ENCODE measurements around the gene DPP6.

DNA sequence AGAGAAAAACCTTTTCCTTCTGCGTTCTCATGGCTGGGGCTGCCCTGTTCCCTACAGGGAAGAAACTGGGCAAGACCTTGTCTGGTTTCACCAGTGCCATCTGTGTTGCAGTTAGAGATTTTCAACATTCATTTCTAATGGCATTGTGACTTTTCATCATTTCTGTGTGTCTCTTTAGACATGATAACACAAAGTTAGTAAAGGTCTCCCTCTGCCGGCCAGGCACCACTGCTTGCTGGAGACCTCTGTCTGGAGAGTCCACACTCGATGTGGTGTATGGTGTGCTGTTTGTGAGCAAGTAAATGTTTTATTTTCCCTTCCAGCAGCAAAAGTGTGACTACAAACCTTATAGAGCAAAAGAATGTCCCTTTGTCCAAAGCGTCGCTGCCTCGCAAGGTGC, 737.2 kb downstream of the DPP6 start:
- TF ChIP-seq, protein P1, sequence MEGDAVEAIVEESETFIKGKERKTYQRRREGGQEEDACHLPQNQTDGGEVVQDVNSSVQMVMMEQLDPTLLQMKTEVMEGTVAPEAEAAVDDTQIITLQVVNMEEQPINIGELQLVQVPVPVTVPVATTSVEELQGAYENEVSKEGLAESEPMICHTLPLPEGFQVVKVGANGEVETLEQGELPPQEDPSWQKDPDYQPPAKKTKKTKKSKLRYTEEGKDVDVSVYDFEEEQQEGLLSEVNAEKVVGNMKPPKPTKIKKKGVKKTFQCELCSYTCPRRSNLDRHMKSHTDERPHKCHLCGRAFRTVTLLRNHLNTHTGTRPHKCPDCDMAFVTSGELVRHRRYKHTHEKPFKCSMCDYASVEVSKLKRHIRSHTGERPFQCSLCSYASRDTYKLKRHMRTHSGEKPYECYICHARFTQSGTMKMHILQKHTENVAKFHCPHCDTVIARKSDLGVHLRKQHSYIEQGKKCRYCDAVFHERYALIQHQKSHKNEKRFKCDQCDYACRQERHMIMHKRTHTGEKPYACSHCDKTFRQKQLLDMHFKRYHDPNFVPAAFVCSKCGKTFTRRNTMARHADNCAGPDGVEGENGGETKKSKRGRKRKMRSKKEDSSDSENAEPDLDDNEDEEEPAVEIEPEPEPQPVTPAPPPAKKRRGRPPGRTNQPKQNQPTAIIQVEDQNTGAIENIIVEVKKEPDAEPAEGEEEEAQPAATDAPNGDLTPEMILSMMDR (IDR thresholded peaks at IDR 0.05; ENCODE audit: insufficient read depth, low read depth, low read length), result peak; percentile 35
- no peak for TF ChIP-seq EZH2 (IDR thresholded peaks at IDR 0.05; ENCODE audit: insufficient read depth, low read length)
